Vagina (tissue), 2 donors: ENCODE data around the gene DAO.

Source experiments
- POLR2A ChIP-seq, 2 donors: fragments of 450-650 bp; IDR thresholded peaks; one replicate each; pipeline ENCODE4 v1.6.1; 2017; ENCODE audit warnings: antibody characterized with exemption in 2 of 2, mild to moderate bottlenecking in 2 of 2, moderate library complexity in 2 of 2
- TF ChIP-seq, protein P1 (sequence below), 3 experiments: fragments of 450-650 bp in 2 of 3; fragments of 200-600 bp in 1 of 3; sonication (generic) in 1 of 3; IDR thresholded peaks; one replicate each; pipeline ENCODE4 v1.5.1; 2017 to 2019; ENCODE audit warnings: antibody characterized with exemption in 3 of 3, mild to moderate bottlenecking in 2 of 3, moderate library complexity in 2 of 3

DNA sequence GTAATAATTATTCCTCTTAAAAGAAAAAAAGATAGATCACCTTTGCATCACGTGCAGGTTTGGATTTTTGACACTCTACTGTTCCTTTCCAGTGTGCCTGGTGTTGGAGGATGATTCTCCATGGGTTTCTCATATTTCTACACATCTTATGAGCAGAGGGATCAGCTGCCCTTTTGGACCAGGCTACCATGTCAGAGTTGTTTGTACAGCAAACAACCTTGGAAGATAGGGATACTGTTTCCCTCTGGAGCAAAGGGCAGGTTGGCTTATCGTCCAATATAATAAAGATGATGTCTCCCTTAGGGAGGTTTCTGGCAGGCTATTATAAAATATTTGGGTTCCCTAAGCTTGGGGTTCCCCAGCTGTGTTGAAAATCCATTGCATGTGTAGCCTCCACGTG, 42.1 kb downstream of the DAO start:
- TF ChIP-seq, protein P1, sequence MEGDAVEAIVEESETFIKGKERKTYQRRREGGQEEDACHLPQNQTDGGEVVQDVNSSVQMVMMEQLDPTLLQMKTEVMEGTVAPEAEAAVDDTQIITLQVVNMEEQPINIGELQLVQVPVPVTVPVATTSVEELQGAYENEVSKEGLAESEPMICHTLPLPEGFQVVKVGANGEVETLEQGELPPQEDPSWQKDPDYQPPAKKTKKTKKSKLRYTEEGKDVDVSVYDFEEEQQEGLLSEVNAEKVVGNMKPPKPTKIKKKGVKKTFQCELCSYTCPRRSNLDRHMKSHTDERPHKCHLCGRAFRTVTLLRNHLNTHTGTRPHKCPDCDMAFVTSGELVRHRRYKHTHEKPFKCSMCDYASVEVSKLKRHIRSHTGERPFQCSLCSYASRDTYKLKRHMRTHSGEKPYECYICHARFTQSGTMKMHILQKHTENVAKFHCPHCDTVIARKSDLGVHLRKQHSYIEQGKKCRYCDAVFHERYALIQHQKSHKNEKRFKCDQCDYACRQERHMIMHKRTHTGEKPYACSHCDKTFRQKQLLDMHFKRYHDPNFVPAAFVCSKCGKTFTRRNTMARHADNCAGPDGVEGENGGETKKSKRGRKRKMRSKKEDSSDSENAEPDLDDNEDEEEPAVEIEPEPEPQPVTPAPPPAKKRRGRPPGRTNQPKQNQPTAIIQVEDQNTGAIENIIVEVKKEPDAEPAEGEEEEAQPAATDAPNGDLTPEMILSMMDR (IDR thresholded peaks at IDR 0.05) = no peak
- TF ChIP-seq POLR2A (IDR thresholded peaks at IDR 0.05) = no peak
